BLaER1 treated with 17β-estradiol and CSF1 and Interleukin-3, amounts not matched to agents 10 nM and 100 nM (cell line): ENCODE data around the gene MT4.
"Not testable (repeated sequence)": the region's sequence is repeated elsewhere in the genome, so short reads cannot be mapped to it uniquely, and the experiment has no call there.

ENCODE experiments used
- H3K27ac ChIP-seq, 11 experiments: shearing (Covaris generic); formaldehyde crosslinking; 2 replicates each; pipeline ENCODE4 v1.8.1; 2022
- H3K27me3 ChIP-seq, 11 experiments: shearing (Covaris generic); formaldehyde crosslinking; 2 replicates each; pipeline ENCODE4 v1.8.1; 2022
- H3K36me3 ChIP-seq, 11 experiments: shearing (Covaris generic); formaldehyde crosslinking; 2 replicates each; pipeline ENCODE4 v1.8.1; 2022
- H3K4me1 ChIP-seq, 10 experiments: shearing (Covaris generic); formaldehyde crosslinking; 2 replicates each; pipeline ENCODE4 v1.8.1; 2022
- H3K4me2 ChIP-seq, 11 experiments: shearing (Covaris generic); formaldehyde crosslinking; 2 replicates each; pipeline ENCODE4 v1.8.1; 2022
- H3K4me3 ChIP-seq, 10 experiments: shearing (Covaris generic); formaldehyde crosslinking; 2 replicates each; pipeline ENCODE4 v1.8.1; 2022
- H3K9ac ChIP-seq, 11 experiments: shearing (Covaris generic); formaldehyde crosslinking; 2 replicates each; pipeline ENCODE4 v1.8.1; 2022
- H3K9me3 ChIP-seq, 11 experiments: shearing (Covaris generic); formaldehyde crosslinking; replicated peaks in 1 of 11; 2 replicates each; pipeline ENCODE4 v1.8.1; 2022
- H4K20me1 ChIP-seq, 11 experiments: shearing (Covaris generic); formaldehyde crosslinking; 2 replicates each; pipeline ENCODE4 v1.8.1; 2022
- Cebpa-rat ChIP-seq, 11 experiments: shearing (Covaris generic); IDR thresholded peaks; 2 replicates each; pipeline ENCODE4 v1.8.1; 2022

The MT4 gene

DNA sequence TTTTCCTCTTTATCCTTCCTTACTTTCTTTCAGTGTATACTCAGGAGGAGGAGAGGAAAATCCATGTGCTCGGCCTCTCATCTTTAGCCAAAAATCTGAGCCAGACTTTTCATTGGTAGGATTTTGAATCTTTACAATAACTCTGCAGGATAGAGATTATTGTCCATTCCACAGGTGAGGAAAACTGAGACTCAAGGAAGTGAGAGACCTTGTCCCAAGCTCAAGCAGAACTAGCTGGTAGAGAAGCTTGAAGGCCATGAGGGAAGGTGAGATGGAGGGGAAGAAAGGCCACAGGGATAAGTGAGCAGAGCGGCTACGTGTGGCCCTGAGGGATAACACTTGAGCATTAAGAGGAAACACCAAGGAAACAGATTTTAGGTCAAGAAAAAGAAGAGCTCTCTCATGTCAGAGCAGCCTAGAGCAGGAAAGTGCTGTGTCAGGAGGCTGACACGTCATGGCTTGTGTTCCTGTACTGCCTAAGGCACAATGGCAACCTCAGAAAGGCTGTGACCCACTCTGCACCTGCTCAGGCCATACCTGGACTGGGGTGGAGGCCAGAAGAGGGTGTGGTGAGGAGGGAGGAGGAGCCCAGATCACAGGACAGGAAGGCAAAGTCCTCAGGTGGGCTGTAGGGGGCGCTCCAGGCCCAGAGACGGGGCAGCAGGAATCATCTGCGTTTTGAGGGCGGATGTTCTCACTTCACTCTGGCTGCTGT, 11.9 kb downstream of the MT4 start:
- TF ChIP-seq Cebpa-rat (IDR thresholded peaks at IDR 0.05): no peak
- Histone ChIP-seq H3K9ac (no peak overlapping the region), H3K27ac (no peak overlapping the region), H3K4me2 (no peak overlapping the region), H3K4me3 (no peak overlapping the region), H3K36me3 (no peaks in the 10 kb centered on the region), H3K27me3 (no peaks in the 10 kb centered on the region), H3K4me1 (no peaks in the 10 kb centered on the region), H3K9me3 (peaks cover 21 to 49% (median 29%) of the 10 kb centered on the region in 11 experiments), H4K20me1 (no peaks in the 10 kb centered on the region)

DNA sequence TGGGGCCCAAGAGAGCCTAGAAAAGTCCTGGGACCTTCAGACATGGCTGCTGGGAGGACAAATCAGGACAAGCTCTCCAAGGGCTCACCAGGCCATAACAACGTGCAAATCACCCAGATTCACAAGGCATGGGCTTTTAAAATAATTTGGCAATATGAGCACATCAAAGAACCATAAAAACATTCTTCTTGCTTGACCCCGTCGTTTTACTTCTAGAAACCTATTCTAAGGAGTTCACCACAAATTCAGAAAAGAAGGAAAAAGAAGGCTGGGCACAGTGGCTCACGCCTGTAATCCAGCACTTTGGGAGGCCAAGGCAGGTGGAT, 12.4 kb downstream of the MT4 start:
- H3K27ac ChIP-seq: no peak overlapping the region

DNA sequence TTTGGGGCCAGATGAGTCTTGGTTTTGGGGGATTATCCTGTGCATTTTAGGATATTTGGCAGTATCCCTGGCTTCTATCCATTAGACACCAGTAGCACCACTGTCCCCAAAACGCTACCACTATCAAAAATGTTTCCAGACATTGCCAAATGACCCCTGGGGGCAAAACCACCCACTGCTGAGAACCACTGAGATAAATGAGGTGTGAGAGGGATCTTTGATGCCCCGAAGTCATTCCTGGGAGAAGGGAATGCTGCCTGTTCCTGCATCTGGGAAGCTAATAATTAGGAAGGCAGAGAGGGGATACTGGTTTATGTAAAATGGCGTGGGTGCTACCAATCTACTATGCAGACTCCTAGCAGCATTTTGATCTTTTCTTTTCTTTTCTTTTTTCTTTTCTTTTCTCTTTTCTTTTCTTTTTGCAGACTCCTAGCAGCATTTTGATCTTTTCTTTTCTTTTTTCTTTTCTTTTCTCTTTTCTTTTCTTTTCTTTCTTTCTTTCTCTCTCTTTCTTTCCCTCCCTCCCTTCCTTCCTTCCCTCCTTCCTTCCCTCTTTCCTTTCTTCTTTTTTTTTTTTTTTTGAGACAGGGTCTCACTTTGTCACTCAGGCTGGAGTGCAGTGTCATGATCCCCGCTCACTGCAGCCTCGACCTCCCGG, 15.6 kb downstream of the MT4 start:
- Histone ChIP-seq H3K4me3 (no peak overlapping the region), H3K9me3 (peaks cover 8 to 28% (median 21%) of the 10 kb centered on the region in 11 experiments; a peak in 21 of 22 replicates), H3K27ac (no peak overlapping the region), H3K27me3 (no peaks in the 10 kb centered on the region), H4K20me1 (no peaks in the 10 kb centered on the region), H3K9ac (no peak overlapping the region), H3K4me2 (no peak overlapping the region), H3K36me3 (no peaks in the 10 kb centered on the region), H3K4me1 (no peaks in the 10 kb centered on the region)
- no peak for TF ChIP-seq Cebpa-rat (IDR thresholded peaks at IDR 0.05)

More for the DNA sequence above, 12.4 kb downstream of the MT4 start:
- Histone ChIP-seq H3K36me3 (no peaks in the 10 kb centered on the region), H4K20me1 (no peaks in the 10 kb centered on the region), H3K4me2 (no peak overlapping the region), H3K4me1 (no peaks in the 10 kb centered on the region), H3K4me3 (no peak overlapping the region), H3K9me3 (peaks cover 21 to 49% (median 29%) of the 10 kb centered on the region in 11 experiments), H3K9ac (no peak overlapping the region), H3K27me3 (no peaks in the 10 kb centered on the region)
- no peak for TF ChIP-seq Cebpa-rat (IDR thresholded peaks at IDR 0.05)

DNA sequence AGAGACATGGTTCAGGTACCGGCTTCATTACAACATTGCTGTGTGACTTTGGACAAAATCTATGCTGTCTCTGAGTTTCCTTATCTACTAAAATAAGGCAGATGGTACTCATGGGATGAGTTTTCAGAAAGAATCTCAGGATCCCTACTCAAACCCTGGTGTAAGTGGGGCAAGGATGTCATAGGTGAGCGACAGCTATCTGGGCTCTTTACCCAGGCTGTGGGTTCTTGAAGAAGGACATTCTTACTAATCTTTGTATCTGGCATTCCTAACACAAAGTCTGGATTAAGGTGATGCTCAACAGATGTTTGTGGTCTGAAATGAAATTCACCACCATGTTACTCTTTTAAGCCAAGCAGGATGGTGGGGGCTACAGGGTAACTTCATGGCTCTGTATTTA, 18.0 kb downstream of the MT4 start:
- not testable (repeated sequence) for H4K20me1 ChIP-seq, H3K27ac ChIP-seq, H3K4me1 ChIP-seq, H3K9ac ChIP-seq, H3K4me3 ChIP-seq, H3K27me3 ChIP-seq, H3K4me2 ChIP-seq, H3K36me3 ChIP-seq, H3K9me3 ChIP-seq

DNA sequence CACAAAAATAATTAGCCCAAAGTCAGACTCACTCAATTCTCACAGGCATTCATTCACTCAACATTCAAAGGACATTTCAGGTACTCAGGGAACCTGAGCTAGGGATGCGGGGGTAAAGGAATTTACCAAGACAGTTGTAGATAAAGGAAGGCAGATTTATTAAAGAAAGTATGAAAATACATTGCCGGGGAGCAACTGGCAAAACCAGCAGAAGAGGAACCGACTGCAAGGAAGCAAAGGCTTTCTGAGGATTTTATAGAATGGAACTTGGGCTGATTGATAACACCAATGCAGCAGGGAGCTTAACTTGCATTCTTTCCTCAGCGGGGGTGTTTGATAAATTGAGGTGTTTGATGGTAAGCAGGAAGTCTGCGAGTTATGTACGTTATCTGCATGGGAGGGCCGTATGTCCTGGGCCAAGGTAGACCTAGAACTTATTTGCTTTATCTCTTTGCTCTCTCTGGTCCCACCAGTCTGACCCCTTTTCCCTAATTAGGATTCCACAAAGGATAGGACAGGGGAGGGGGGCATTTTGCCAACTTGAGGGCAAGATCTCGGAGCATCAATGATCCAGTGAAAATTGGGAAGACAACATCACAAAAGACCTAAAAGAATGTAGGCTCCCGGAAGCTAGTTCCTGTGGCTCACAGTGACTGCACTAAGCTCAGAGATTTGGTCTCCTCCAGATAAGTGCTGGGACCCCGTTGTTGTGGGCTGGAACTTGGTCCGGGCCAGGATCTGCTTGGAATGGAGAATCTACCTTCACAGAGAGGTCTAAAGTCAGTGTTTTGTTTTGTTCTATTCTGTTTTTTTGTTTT, 18.7 kb downstream of the MT4 start:
- H3K9ac ChIP-seq: no peak overlapping the region
- H3K9me3 ChIP-seq: no peaks in the 10 kb centered on the region; a peak in 1 of 22 replicates
- no peak overlapping the region for H3K27ac ChIP-seq
- no peaks in the 10 kb centered on the region for H3K36me3 ChIP-seq
- no peaks in the 10 kb centered on the region for H4K20me1 ChIP-seq
- H3K4me2 ChIP-seq: no peak overlapping the region
- H3K4me1 ChIP-seq: no peaks in the 10 kb centered on the region
- TF ChIP-seq Cebpa-rat (IDR thresholded peaks at IDR 0.05): no peak
- no peak overlapping the region for H3K4me3 ChIP-seq
- peaks cover 0 to 10% (median 2%) of the 10 kb centered on the region in 11 experiments; a peak in 15 of 22 replicates for H3K27me3 ChIP-seq

DNA sequence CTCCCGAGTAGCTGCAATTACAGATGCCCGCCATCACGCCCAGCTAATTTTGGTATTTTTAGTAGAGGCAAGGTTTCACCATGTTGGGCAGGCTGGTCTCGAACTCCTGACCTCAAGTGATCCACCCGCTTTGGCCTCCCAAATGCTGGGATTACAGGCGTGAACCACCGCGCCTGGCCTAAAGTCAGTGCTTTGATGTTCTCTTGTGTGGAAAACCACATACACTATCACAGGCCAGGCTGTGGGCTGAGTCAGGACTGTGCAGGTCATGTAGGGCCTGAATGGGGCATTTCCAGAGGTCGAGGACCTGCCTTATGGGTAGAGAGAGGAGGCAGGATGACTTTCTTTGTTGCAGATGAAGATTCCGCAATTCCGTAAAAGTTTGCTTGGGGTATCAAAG, 19.4 kb downstream of the MT4 start:
- H3K36me3 ChIP-seq: no peaks in the 10 kb centered on the region
- peaks cover 5 to 17% (median 9%) of the 10 kb centered on the region in 11 experiments for H3K27me3 ChIP-seq
- H3K9me3 ChIP-seq: no peaks in the 10 kb centered on the region
- H3K27ac ChIP-seq: no peak overlapping the region
- no peak overlapping the region for H3K4me3 ChIP-seq
- no peak for TF ChIP-seq Cebpa-rat (IDR thresholded peaks at IDR 0.05)
- H3K4me1 ChIP-seq: no peaks in the 10 kb centered on the region
- H4K20me1 ChIP-seq: no peaks in the 10 kb centered on the region; a peak in 1 of 22 replicates
- no peak overlapping the region for H3K9ac ChIP-seq
- H3K4me2 ChIP-seq: no peak overlapping the region

DNA sequence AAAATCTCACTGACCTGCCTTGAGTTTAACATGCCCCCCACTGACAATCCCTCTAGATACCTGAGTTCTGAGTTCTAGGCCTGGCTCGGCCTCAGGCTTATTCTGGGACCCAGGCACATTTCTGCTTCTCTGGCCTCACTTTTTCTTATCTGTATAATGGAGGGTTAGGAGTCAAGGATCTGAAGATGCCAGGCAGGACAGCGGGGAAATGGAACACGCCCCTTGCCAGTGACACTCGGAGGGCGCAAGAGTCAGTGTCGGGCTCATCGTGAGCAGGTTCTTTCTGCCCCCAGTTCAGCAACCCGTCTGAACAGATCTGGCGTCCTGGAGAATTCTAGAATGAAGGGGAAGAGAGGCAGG, 23.9 kb downstream of the MT4 start:
- no peak overlapping the region for H3K9ac ChIP-seq
- H3K4me1 ChIP-seq: peaks cover 0 to 19% (median 7%) of the 10 kb centered on the region in 10 experiments; a peak in 13 of 20 replicates
- no peaks in the 10 kb centered on the region; a peak in 1 of 22 replicates for H3K9me3 ChIP-seq
- H3K27ac ChIP-seq: no peak overlapping the region
- no peak overlapping the region for H3K4me3 ChIP-seq
- H3K36me3 ChIP-seq: no peaks in the 10 kb centered on the region
- H3K4me2 ChIP-seq: no peak overlapping the region
- peaks cover 18 to 30% (median 21%) of the 10 kb centered on the region in 11 experiments for H3K27me3 ChIP-seq
- H4K20me1 ChIP-seq: no peaks in the 10 kb centered on the region; a peak in 1 of 22 replicates
- no peak for TF ChIP-seq Cebpa-rat (IDR thresholded peaks at IDR 0.05)

DNA sequence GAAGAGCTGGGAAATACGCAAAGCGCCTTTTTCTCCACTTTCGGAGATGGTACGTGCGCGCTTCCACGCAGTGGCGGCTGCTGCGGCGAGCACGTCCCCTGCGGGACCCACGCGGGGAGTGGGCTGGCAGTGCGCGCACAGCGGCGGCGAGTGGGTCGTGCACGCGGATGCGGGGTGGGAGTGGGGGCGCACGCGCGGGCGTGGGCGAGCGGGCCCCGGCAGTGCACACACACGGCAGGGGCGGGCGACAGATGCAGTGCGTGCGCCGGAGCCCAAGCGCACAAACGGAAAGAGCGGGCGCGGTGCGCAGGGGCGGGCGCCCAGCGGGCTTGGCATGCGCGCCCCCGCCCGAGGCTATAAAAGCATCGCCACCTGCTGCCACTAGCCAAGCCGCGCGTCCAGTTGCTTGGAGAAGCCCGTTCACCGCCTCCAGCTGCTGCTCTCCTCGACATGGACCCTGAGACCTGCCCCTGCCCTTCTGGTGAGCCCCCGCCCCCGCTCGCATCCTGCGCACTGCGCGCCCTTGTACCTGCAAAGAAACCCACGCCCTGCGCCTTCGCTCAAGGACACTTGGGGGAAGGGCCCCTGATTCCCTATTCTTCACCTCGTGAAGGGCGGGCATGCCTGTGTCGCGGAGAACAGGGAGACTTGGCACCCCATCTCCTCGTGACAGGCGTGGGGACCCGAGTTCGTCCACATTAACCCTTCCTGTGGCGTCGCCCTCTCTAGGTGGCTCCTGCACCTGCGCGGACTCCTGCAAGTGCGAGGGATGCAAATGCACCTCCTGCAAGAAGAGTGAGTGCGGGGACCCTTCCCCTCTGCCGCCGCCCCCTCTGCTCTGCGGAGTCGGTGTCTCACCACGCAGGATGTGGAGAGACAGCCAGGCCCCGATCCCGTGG, 24.5 kb downstream of the MT4 start, which contains the start of gene MT3:
Gene MT3, plus strand, starts transcription at position 388 of the 899 bp plus-strand sequence. Its CDS starts 63 bp downstream, at position 451.
- no peak for TF ChIP-seq Cebpa-rat (IDR thresholded peaks at IDR 0.05)
- Histone ChIP-seq H3K4me2 (no peak within 1 kb of the TSS), H3K4me1 (peaks cover 0 to 19% (median 7%) of the 10 kb centered on the region in 10 experiments; a peak in 13 of 20 replicates), H3K9ac (no peak within 1 kb of the TSS), H3K36me3 (no peaks in the 10 kb centered on the region), H3K27me3 (peaks cover 18 to 30% (median 21%) of the 10 kb centered on the region in 11 experiments), H4K20me1 (no peaks in the 10 kb centered on the region; a peak in 1 of 22 replicates), H3K9me3 (peaks cover 0 to 5% (median 0%) of the 10 kb centered on the region in 11 experiments; a peak in 2 of 22 replicates), H3K27ac (no peak within 1 kb of the TSS), H3K4me3 (no peak within 1 kb of the TSS)
